T1000 (cell line): ENCODE data around the gene PAK6.

Experiments
- DNase-seq: peaks from one replicate; lab custom pipeline; 2025; ENCODE audit warnings: mixed read lengths; lab: John Stamatoyannopoulos, UW

The PAK6 gene

GRCh38 chr15:40241269-40242212, 2.7 kb downstream of the PAK6 start:
- no peak for DNase-seq

- no peak for DNase-seq
These were observed 3.3 kb downstream of the PAK6 start for GRCh38 chr15:40242213-40242599.

GRCh38 chr15:40242601-40243000, 3.7 kb downstream of the PAK6 start:
- no peak for DNase-seq

GRCh38 chr15:40243126-40243810, 4.4 kb downstream of the PAK6 start:
- DNase-seq: no peak

GRCh38 chr15:40244961-40245523, 6.2 kb downstream of the PAK6 start:
- no peak for DNase-seq

GRCh38 chr15:40245666-40246450, 7.0 kb downstream of the PAK6 start:
- no peak for DNase-seq

- DNase-seq: no peak
These were observed 7.8 kb downstream of the PAK6 start for GRCh38 chr15:40246496-40247280.

GRCh38 chr15:40247406-40247971, 8.6 kb downstream of the PAK6 start:
- DNase-seq: no peak

GRCh38 chr15:40248006-40248783, 9.3 kb downstream of the PAK6 start:
- no peak for DNase-seq

- peak; percentile 23 for DNase-seq
These were observed 10.8 kb downstream of the PAK6 start for GRCh38 chr15:40249477-40250303.

- no peak for DNase-seq
These were observed 11.4 kb downstream of the PAK6 start for GRCh38 chr15:40250304-40250656.

GRCh38 chr15:40250771-40251483, 12.1 kb downstream of the PAK6 start:
- DNase-seq: no peak

GRCh38 chr15:40251486-40252140, 12.8 kb downstream of the PAK6 start:
- no peak for DNase-seq

GRCh38 chr15:40252141-40252437, 13.2 kb downstream of the PAK6 start:
- no peak for DNase-seq

- DNase-seq: no peak
These were observed 13.7 kb downstream of the PAK6 start for GRCh38 chr15:40252438-40253166.

- DNase-seq: no peak
These were observed 14.4 kb downstream of the PAK6 start for GRCh38 chr15:40253167-40253790.

- no peak for DNase-seq
These were observed 15.6 kb downstream of the PAK6 start for GRCh38 chr15:40254452-40254851.
